CD8-positive, alpha-beta memory T cell (primary cell): ENCODE data around the gene PCDHGA1. TPM values are rescaled to one million over a fixed set of nuclear protein-coding genes. Genes with fewer than 3 reads are reported as not detected.
"Not testable (repeated sequence)": the region's sequence is repeated elsewhere in the genome, so short reads cannot be mapped to it uniquely, and the experiment has no call there.

ENCODE experiments used
- CTCF ChIA-PET: fragments of 350-600 bp; sonication (Branson Sonifier 250); formaldehyde crosslinking; loops from one replicate; lab custom pipeline; 2021; ENCODE audit warnings: antibody characterized with exemption; lab: Charles Lee
- POLR2A ChIA-PET: fragments of 350-600 bp; sonication (Branson Sonifier 250); formaldehyde crosslinking; loops from one replicate; lab custom pipeline; 2021; ENCODE audit warnings: antibody characterized with exemption; lab: Charles Lee
- DNase-seq, 5 donors: peaks; one replicate each; pipeline versions ENCODE4 v3.0.0 to v3.0.0-alpha.2; 2020 to 2022; ENCODE audit warnings: mixed read lengths in 1 of 5
- H3K27ac ChIP-seq: one replicate; pipeline ENCODE4 v1.7.0; 2013; ENCODE audit warnings: low read depth, mild to moderate bottlenecking, low read length, moderate library complexity
- H3K27me3 ChIP-seq: 2 replicates; pipeline ENCODE4 v1.7.0; 2013; ENCODE audit warnings: low read length, mild to moderate bottlenecking; ENCODE audit not compliant: insufficient read depth, poor library complexity, severe bottlenecking
- H3K36me3 ChIP-seq: 2 replicates; pipeline ENCODE4 v1.7.0; 2013; ENCODE audit warnings: mild to moderate bottlenecking, low read length, moderate library complexity; ENCODE audit not compliant: insufficient read depth
- H3K4me1 ChIP-seq: 2 replicates; pipeline ENCODE4 v1.7.0; 2013; ENCODE audit warnings: mild to moderate bottlenecking, low read length, moderate library complexity; ENCODE audit not compliant: insufficient read depth
- H3K4me3 ChIP-seq: 2 replicates; pipeline ENCODE4 v1.7.0; 2013; ENCODE audit warnings: mild to moderate bottlenecking, low read length
- H3K9me3 ChIP-seq: 2 replicates; pipeline ENCODE4 v1.7.0; 2013; ENCODE audit warnings: mild to moderate bottlenecking, low read length
- H3K27ac Mint-ChIP-seq, 8 donors: one replicate each; pipeline ENCODE4 v1.8.0; 2020 to 2021; ENCODE audit warnings: mixed read lengths in 8 of 8, mild to moderate bottlenecking in 6 of 8, inconsistent platforms in 3 of 8, moderate library complexity in 3 of 8
- H3K27me3 Mint-ChIP-seq, 2 donors: one replicate each; pipeline ENCODE4 v1.8.0; 2020 to 2021; ENCODE audit warnings: mixed read lengths in 2 of 2, mild to moderate bottlenecking in 1 of 2, moderate library complexity in 1 of 2
- H3K36me3 Mint-ChIP-seq, 3 donors: one replicate each; pipeline ENCODE4 v1.8.0; 2020 to 2021; ENCODE audit warnings: mixed read lengths in 3 of 3, inconsistent platforms in 1 of 3, mild to moderate bottlenecking in 1 of 3
- H3K4me1 Mint-ChIP-seq, 3 donors: one replicate each; pipeline ENCODE4 v1.8.0; 2020 to 2021; ENCODE audit warnings: mixed read lengths in 3 of 3, inconsistent platforms in 1 of 3, mild to moderate bottlenecking in 1 of 3
- H3K4me3 Mint-ChIP-seq, 7 donors: one replicate each; pipeline ENCODE4 v1.8.0; 2020 to 2021; ENCODE audit warnings: mixed read lengths in 7 of 7, mild to moderate bottlenecking in 6 of 7, moderate library complexity in 4 of 7, inconsistent platforms in 2 of 7
- H3K9me3 Mint-ChIP-seq, 5 donors: one replicate each; pipeline ENCODE4 v1.8.0; 2020 to 2022; ENCODE audit warnings: mixed read lengths in 5 of 5, mild to moderate bottlenecking in 3 of 5, moderate library complexity in 2 of 5, inconsistent platforms in 1 of 5
- polyA plus RNA-seq: library from polyadenylated mRNA; unstranded; fragments of 300-500 nt; fragmentation: Illumina TruSeq; gene quantifications from one replicate; pipeline ENCODE4 v1.2.3, GENCODE V29; 2021
- total RNA-seq, 2 experiments: library from RNA; stranded (reverse); gene quantifications; one replicate each; pipeline ENCODE4 v1.2.3, GENCODE V29; 2021

The PCDHGA1 gene
- total and polyA plus RNA-seq, 3 experiments from 2014 or later, result 0.07 to 0.09 TPM; not detected in 1

GRCh38 chr5:141430332-141431113 lies 100.2 kb downstream of the PCDHGA1 start, which contains the start of gene PCDHGA12:
TSS of gene PCDHGA12 (plus strand) at chr5:141430507. CDS start at chr5:141430760, 253 bp downstream.
- Histone ChIP-seq H3K27me3 (peaks cover 8% of the 10 kb centered on the region), H3K27ac (no peak within 1 kb of the TSS), H3K4me3 (no peak within 1 kb of the TSS), H3K9me3 (peaks cover 9% of the 10 kb centered on the region), H3K36me3 (no peaks in the 10 kb centered on the region), H3K4me1 (no peaks in the 10 kb centered on the region)
- DNase-seq, result no peak
- Mint-ChIP-seq H3K9me3 (peaks cover 17 to 59% (median 52%) of the 10 kb centered on the region in 5 donors), H3K4me1 (peaks cover 8 to 11% (median 10%) of the 10 kb centered on the region in 3 donors), H3K27ac (peak within 1 kb of the TSS in 1 of 8 donors; percentile 75), H3K4me3 (peak within 1 kb of the TSS in 6 of 7 donors; percentile 23 to 72 (median 56)), H3K36me3 (peaks cover 0 to 5% (median 0%) of the 10 kb centered on the region in 3 donors), H3K27me3 (peaks cover 68 to 72% of the 10 kb centered on the region in 2 donors)
- ChIA-PET CTCF (interaction anchor here (0.6 to 1.6 kb wide), 4 partner anchors 20 to 134 kb away, joined by 3 to 4 read pairs (median 4); partner anchors contain the start of gene PCDHGA5), POLR2A (no interaction called here)

GRCh38 chr5:141431286-141431685 lies 101.0 kb downstream of the PCDHGA1 start:
- Histone ChIP-seq H3K27me3 (peaks cover 8% of the 10 kb centered on the region), H3K9me3 (peaks cover 9% of the 10 kb centered on the region), H3K4me1 (no peaks in the 10 kb centered on the region), H3K4me3 (no peak overlapping the region), H3K36me3 (no peaks in the 10 kb centered on the region), H3K27ac (no peak overlapping the region)
- Mint-ChIP-seq H3K4me1 (peaks cover 8 to 11% (median 10%) of the 10 kb centered on the region in 3 donors), H3K9me3 (peaks cover 17 to 54% (median 52%) of the 10 kb centered on the region in 5 donors), H3K27ac (no peak overlapping the region), H3K4me3 (peak overlapping the region in 4 of 7 donors; percentile 5 to 58 (median 26)), H3K27me3 (peaks cover 63 to 68% of the 10 kb centered on the region in 2 donors), H3K36me3 (peaks cover 0 to 5% (median 0%) of the 10 kb centered on the region in 3 donors)
- ChIA-PET CTCF (no interaction called here), POLR2A (no interaction called here)
- no peak for DNase-seq

- CTCF ChIA-PET, H3K36me3 ChIP-seq, H3K9me3 ChIP-seq, H3K27ac ChIP-seq, H3K27me3 ChIP-seq, H3K4me3 ChIP-seq, H3K27ac Mint-ChIP-seq, H3K36me3 Mint-ChIP-seq, POLR2A ChIA-PET, H3K4me1 ChIP-seq, DNase-seq: not testable (repeated sequence)
- peaks cover 12 to 48% (median 47%) of the 10 kb centered on the region in 5 donors for H3K9me3 Mint-ChIP-seq
- peak overlapping the region in 1 of 7 donors; percentile 32 for H3K4me3 Mint-ChIP-seq
- H3K4me1 Mint-ChIP-seq, result peaks cover 8 to 11% (median 10%) of the 10 kb centered on the region in 3 donors
- H3K27me3 Mint-ChIP-seq, result peaks cover 54 to 63% of the 10 kb centered on the region in 2 donors
These were observed 102.0 kb downstream of the PCDHGA1 start for GRCh38 chr5:141432308-141432707.

GRCh38 chr5:141432726-141433125 lies 102.4 kb downstream of the PCDHGA1 start:
- Mint-ChIP-seq H3K4me1 (peaks cover 8 to 11% (median 10%) of the 10 kb centered on the region in 3 donors), H3K9me3 (peaks cover 12 to 48% (median 47%) of the 10 kb centered on the region in 5 donors), H3K27me3 (peaks cover 51 to 63% of the 10 kb centered on the region in 2 donors)
- DNase-seq, H3K4me3 ChIP-seq, POLR2A ChIA-PET, H3K36me3 ChIP-seq, H3K9me3 ChIP-seq, H3K36me3 Mint-ChIP-seq, H3K27ac ChIP-seq, H3K27me3 ChIP-seq, H3K4me1 ChIP-seq, CTCF ChIA-PET, H3K27ac Mint-ChIP-seq, H3K4me3 Mint-ChIP-seq: not testable (repeated sequence)

- peaks cover 8% of the 10 kb centered on the region for H3K27me3 ChIP-seq
- CTCF ChIA-PET, result no interaction called here
These were observed 103.7 kb downstream of the PCDHGA1 start for GRCh38 chr5:141434006-141434405.

GRCh38 chr5:141437221-141437620 lies 106.9 kb downstream of the PCDHGA1 start:
- no peaks in the 10 kb centered on the region for H3K36me3 ChIP-seq
- no peak overlapping the region for H3K27ac ChIP-seq
- H3K27me3 ChIP-seq, result no peaks in the 10 kb centered on the region
- Mint-ChIP-seq H3K9me3 (peaks cover 0 to 26% (median 22%) of the 10 kb centered on the region in 5 donors), H3K27ac (no peak overlapping the region), H3K27me3 (peaks cover 32 to 47% of the 10 kb centered on the region in 2 donors), H3K4me1 (no peaks in the 10 kb centered on the region), H3K36me3 (no peaks in the 10 kb centered on the region), H3K4me3 (no peak overlapping the region)
- no peaks in the 10 kb centered on the region for H3K9me3 ChIP-seq
- H3K4me1 ChIP-seq, result no peaks in the 10 kb centered on the region
- DNase-seq, result no peak
- H3K4me3 ChIP-seq, result no peak overlapping the region
- POLR2A ChIA-PET, result no interaction called here
- CTCF ChIA-PET, result no interaction called here

More at GRCh38 chr5:141434006-141434405, 103.7 kb downstream of the PCDHGA1 start:
- POLR2A ChIA-PET, result no interaction called here
- DNase-seq, result no peak
- Histone ChIP-seq H3K4me3 (no peak overlapping the region), H3K36me3 (no peaks in the 10 kb centered on the region), H3K9me3 (peaks cover 9% of the 10 kb centered on the region), H3K4me1 (no peaks in the 10 kb centered on the region), H3K27ac (no peak overlapping the region)
- Mint-ChIP-seq H3K27ac (peak overlapping the region in 1 of 8 donors; percentile 6), H3K4me3 (no peak overlapping the region), H3K4me1 (peaks cover 8 to 11% (median 10%) of the 10 kb centered on the region in 3 donors), H3K27me3 (peaks cover 47 to 59% of the 10 kb centered on the region in 2 donors), H3K36me3 (no peaks in the 10 kb centered on the region), H3K9me3 (peaks cover 8 to 42% (median 40%) of the 10 kb centered on the region in 5 donors)

GRCh38 chr5:141439411-141440141 lies 109.3 kb downstream of the PCDHGA1 start:
- POLR2A ChIA-PET, result no interaction called here

More at GRCh38 chr5:141439411-141440141, 109.3 kb downstream of the PCDHGA1 start:
- H3K4me3 ChIP-seq, result no peak overlapping the region
- H3K27ac ChIP-seq, result no peak overlapping the region
- Mint-ChIP-seq H3K4me3 (no peak overlapping the region), H3K27me3 (peaks cover 17 to 31% of the 10 kb centered on the region in 2 donors), H3K27ac (no peak overlapping the region), H3K9me3 (peaks cover 0 to 12% (median 6%) of the 10 kb centered on the region in 5 donors), H3K4me1 (no peaks in the 10 kb centered on the region), H3K36me3 (no peaks in the 10 kb centered on the region)
- CTCF ChIA-PET, result no interaction called here
- H3K4me1 ChIP-seq, result no peaks in the 10 kb centered on the region
- H3K9me3 ChIP-seq, result no peaks in the 10 kb centered on the region
- DNase-seq, result no peak
- H3K36me3 ChIP-seq, result no peaks in the 10 kb centered on the region
- H3K27me3 ChIP-seq, result no peaks in the 10 kb centered on the region
